Osteoblast (primary cell): ENCODE measurements around the gene TBC1D19. TPM values are rescaled to one million over a fixed set of nuclear protein-coding genes. Genes with fewer than 3 reads are reported as not detected.
A peak's percentile ranks its signal among the peaks of the same experiment; 100 is the strongest.

Source experiments
- DNase-seq: peaks from one replicate; pipeline ENCODE4 v3.0.0; 2011; ENCODE audit warnings: low spot score, mixed read lengths; ENCODE audit not compliant: insufficient read length; ENCODE audit errors: missing footprints
- H2AFZ ChIP-seq: 2 replicates; pipeline ENCODE4 v1.6.0; 2011; ENCODE audit warnings: mild to moderate bottlenecking, low read length
- H3K27ac ChIP-seq: 2 replicates; pipeline ENCODE4 v1.5.1; 2011; ENCODE audit warnings: mild to moderate bottlenecking, low read depth, low read length, moderate library complexity
- H3K27me3 ChIP-seq: 2 replicates; pipeline ENCODE4 v1.6.0; 2012; ENCODE audit warnings: mild to moderate bottlenecking, control low read depth, inconsistent platforms, low read length, moderate library complexity; ENCODE audit not compliant: insufficient read depth
- H3K36me3 ChIP-seq: 2 replicates; pipeline ENCODE4 v1.5.1; 2011; ENCODE audit warnings: mild to moderate bottlenecking, low read length, control low read depth, moderate library complexity; ENCODE audit not compliant: insufficient read depth
- H3K4me1 ChIP-seq: 2 replicates; pipeline ENCODE4 v1.5.1; 2011; ENCODE audit warnings: mild to moderate bottlenecking, low read length, control low read depth, moderate library complexity; ENCODE audit not compliant: insufficient read depth
- H3K4me2 ChIP-seq: 2 replicates; pipeline ENCODE4 v1.6.0; 2011; ENCODE audit warnings: mild to moderate bottlenecking, low read length; ENCODE audit not compliant: insufficient read depth
- H3K4me3 ChIP-seq: fragments of 200-600 bp; sonication (generic); 3 replicates; pipeline ENCODE4 v1.5.1; 2012; ENCODE audit warnings: mild to moderate bottlenecking, low read length, inconsistent platforms; ENCODE audit not compliant: insufficient read depth
- H3K79me2 ChIP-seq: 2 replicates; pipeline ENCODE4 v1.6.0; 2012; ENCODE audit warnings: mild to moderate bottlenecking, low read length, control low read depth, inconsistent platforms; ENCODE audit not compliant: insufficient read depth
- H3K9me3 ChIP-seq: 2 replicates; pipeline ENCODE4 v1.5.1; 2011; ENCODE audit warnings: low read depth, low read length, control low read depth
- H4K20me1 ChIP-seq: 2 replicates; pipeline ENCODE4 v1.6.0; 2012; ENCODE audit warnings: mild to moderate bottlenecking, low read length, control low read depth; ENCODE audit not compliant: insufficient read depth
- total RNA-seq: library from RNA; depleted of rRNA; stranded (reverse); fragments of >200 nt; gene quantifications from 2 replicates; pipeline ENCODE4 v1.2.3, GENCODE V29; 2012
- TF ChIP-seq, protein P1 (sequence below): IDR thresholded peaks from 2 replicates; pipeline ENCODE4 v1.5.1; 2011; ENCODE audit warnings: mild to moderate bottlenecking, low read depth, low read length, moderate library complexity; ENCODE audit errors: extremely low read depth

The TBC1D19 gene
- total RNA-seq, 1 donor, result 56.1 TPM

DNA sequence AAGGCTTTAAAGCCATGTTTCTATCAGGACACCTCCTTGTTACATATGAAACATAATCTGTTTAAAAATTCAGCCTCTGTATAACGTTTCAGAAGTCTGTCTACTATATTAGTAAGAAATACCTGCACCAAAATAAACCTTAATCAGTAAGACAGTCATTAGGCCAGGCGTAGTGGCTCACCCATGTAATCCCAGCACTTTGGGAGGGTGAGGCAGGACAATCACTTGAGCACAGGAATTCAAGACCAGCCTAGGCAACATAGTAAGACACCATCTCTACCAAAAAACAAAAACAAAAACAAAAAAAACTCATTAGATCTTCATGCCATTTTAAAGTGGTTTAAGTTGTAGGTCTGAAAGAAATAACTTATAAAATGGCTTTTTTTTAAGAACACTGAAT is 169.3 kb downstream of the TBC1D19 start:
- H3K4me1 ChIP-seq, result peaks cover 4% of the 10 kb centered on the region
- TF ChIP-seq, protein P1, sequence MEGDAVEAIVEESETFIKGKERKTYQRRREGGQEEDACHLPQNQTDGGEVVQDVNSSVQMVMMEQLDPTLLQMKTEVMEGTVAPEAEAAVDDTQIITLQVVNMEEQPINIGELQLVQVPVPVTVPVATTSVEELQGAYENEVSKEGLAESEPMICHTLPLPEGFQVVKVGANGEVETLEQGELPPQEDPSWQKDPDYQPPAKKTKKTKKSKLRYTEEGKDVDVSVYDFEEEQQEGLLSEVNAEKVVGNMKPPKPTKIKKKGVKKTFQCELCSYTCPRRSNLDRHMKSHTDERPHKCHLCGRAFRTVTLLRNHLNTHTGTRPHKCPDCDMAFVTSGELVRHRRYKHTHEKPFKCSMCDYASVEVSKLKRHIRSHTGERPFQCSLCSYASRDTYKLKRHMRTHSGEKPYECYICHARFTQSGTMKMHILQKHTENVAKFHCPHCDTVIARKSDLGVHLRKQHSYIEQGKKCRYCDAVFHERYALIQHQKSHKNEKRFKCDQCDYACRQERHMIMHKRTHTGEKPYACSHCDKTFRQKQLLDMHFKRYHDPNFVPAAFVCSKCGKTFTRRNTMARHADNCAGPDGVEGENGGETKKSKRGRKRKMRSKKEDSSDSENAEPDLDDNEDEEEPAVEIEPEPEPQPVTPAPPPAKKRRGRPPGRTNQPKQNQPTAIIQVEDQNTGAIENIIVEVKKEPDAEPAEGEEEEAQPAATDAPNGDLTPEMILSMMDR, result no peak
- peaks cover 46% of the 10 kb centered on the region for H3K36me3 ChIP-seq
- H3K9me3 ChIP-seq, result no peaks in the 10 kb centered on the region
- no peaks in the 10 kb centered on the region for H4K20me1 ChIP-seq
- no peaks in the 10 kb centered on the region for H3K79me2 ChIP-seq
- DNase-seq, result no peak
- H2AFZ ChIP-seq, result no peak overlapping the region
- no peaks in the 10 kb centered on the region for H3K27me3 ChIP-seq
- H3K4me3 ChIP-seq, result no peak overlapping the region
- peak overlapping the region; percentile 49 for H3K27ac ChIP-seq
- H3K4me2 ChIP-seq, result no peak overlapping the region

DNA sequence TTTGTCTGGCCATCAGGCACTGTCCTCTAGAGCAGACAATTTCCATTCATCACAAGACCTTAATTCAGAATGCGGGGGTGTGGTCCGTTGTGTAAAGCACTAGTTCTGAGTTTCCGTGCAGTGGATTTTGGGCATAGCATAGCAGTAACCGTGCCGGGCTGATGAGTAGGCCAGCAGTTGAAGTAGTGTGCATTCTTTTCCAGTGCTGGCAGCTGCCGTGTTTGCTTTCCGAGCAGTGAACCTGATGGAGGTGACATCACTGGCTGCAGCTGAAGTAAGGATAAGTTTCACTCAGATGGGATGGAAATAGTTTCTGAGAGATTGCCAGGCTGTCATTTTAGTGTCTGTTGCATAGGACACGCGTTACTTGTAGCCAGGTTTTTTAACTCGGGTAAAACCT is 169.7 kb downstream of the TBC1D19 start:
- peak overlapping the region; percentile 49 for H3K27ac ChIP-seq
- H3K4me2 ChIP-seq, result no peak overlapping the region
- peak; percentile 23 for DNase-seq

DNA sequence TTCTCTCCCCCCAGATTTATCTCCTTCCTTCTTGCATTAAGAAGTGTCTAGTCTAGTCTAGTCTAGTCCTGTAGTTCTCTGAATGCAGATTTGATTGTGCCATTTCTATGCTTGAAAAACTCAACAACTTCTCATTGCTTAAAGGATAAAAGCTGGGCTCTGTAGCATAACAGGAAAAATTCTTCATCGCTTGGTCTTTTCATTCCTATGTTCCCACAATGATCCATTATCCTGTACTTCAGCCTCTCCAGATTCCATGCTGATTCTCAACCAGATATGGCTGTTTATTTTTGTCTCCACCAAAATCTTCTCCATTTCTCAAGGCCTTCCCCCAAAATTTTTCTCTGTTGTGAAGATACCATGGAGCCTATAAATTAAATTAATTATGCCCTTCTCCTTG is 173.9 kb downstream of the TBC1D19 start:
- Histone ChIP-seq H3K9me3 (no peaks in the 10 kb centered on the region), H3K4me2 (no peak overlapping the region), H2AFZ (no peak overlapping the region), H3K4me3 (no peak overlapping the region), H4K20me1 (no peaks in the 10 kb centered on the region), H3K79me2 (no peaks in the 10 kb centered on the region), H3K27me3 (no peaks in the 10 kb centered on the region), H3K27ac (no peak overlapping the region), H3K36me3 (peaks cover 25% of the 10 kb centered on the region), H3K4me1 (peaks cover 4% of the 10 kb centered on the region)
- TF ChIP-seq, protein P1, result no peak
- DNase-seq, result no peak

More for the DNA sequence above, 169.7 kb downstream of the TBC1D19 start:
- no peaks in the 10 kb centered on the region for H4K20me1 ChIP-seq
- TF ChIP-seq, protein P1, result no peak
- H3K4me1 ChIP-seq, result peaks cover 4% of the 10 kb centered on the region
- H2AFZ ChIP-seq, result no peak overlapping the region
- no peak overlapping the region for H3K4me3 ChIP-seq
- H3K79me2 ChIP-seq, result no peaks in the 10 kb centered on the region
- peaks cover 42% of the 10 kb centered on the region for H3K36me3 ChIP-seq
- no peaks in the 10 kb centered on the region for H3K9me3 ChIP-seq
- no peaks in the 10 kb centered on the region for H3K27me3 ChIP-seq

DNA sequence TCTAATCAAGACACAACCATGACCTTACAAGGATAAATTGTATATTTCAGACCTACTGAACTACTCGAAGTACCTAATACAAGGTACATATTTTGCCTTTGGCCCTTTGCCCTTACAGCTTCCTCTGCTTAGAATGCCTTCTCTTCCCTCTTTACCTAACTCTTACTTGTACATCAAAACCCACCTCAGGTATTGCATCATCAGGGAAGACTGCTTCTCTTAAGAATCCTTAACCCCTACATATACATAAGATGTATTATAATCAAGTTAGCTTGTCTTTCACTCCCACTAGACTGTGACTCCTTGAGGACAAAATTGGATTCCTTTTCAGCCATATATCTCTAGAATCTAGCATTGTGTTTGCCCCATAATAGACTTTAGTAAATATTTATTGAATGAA is 175.0 kb downstream of the TBC1D19 start:
- no peaks in the 10 kb centered on the region for H3K27me3 ChIP-seq
- H2AFZ ChIP-seq, result no peak overlapping the region
- H3K4me1 ChIP-seq, result no peaks in the 10 kb centered on the region
- no peak overlapping the region for H3K4me3 ChIP-seq
- H4K20me1 ChIP-seq, result no peaks in the 10 kb centered on the region
- TF ChIP-seq, protein P1, result no peak
- H3K9me3 ChIP-seq, result no peaks in the 10 kb centered on the region
- H3K36me3 ChIP-seq, result peaks cover 24% of the 10 kb centered on the region
- H3K79me2 ChIP-seq, result no peaks in the 10 kb centered on the region
- no peak overlapping the region for H3K27ac ChIP-seq
- DNase-seq, result no peak
- no peak overlapping the region for H3K4me2 ChIP-seq
